SK-N-SH (cell line): ENCODE data around the gene MALRD1.

Source experiments
- EZH2phosphoT487 ChIP-seq: fragments of 200-600 bp; sonication (generic); IDR thresholded peaks from 2 replicates; pipeline ENCODE4 v1.6.1; 2017; ENCODE audit warnings: low read depth, mixed run types, mild to moderate bottlenecking, antibody characterized with exemption, moderate library complexity, borderline replicate concordance
- GABPA ChIP-seq: IDR thresholded peaks from 2 replicates; pipeline ENCODE4 v1.4.0; 2012; ENCODE audit warnings: low read depth, mild to moderate bottlenecking
- GATA2 ChIP-seq: sonication (generic); formaldehyde crosslinking; IDR thresholded peaks from 2 replicates; pipeline ENCODE4 v1.5.0; 2020; ENCODE audit warnings: mild to moderate bottlenecking, missing genetic modification reagents
- POLR2AphosphoS5 ChIP-seq: IDR thresholded peaks from 2 replicates; pipeline ENCODE4 v1.6.1; 2012; ENCODE audit warnings: low read depth, low read length
- TF ChIP-seq, protein P1 (sequence below): fragments of 200-600 bp; sonication (generic); IDR thresholded peaks from 2 replicates; pipeline ENCODE4 v1.6.1; 2017; ENCODE audit warnings: antibody characterized with exemption, mild to moderate bottlenecking, moderate library complexity
- TF ChIP-seq, protein P2 (sequence below): IDR thresholded peaks from 2 replicates; pipeline ENCODE4 v1.4.0; 2012; ENCODE audit warnings: low read depth, borderline replicate concordance

DNA sequence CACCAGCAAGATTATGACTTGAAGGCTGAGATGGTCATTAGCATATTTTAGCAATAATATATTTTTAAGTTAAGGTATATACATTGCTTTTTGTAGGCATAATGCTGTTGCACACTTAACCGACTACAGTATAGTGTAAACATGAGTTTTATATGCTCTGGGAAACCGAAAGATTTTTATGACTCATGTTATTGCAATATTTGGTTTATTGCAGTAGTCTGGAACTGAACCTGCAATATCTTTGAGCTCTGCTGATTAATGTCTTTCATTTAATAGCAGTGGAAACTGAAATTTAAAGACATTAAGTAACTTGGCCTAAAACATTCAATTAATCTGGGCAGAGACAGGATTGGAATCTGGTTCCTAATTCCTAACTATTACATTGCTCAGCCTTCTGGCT, 500.9 kb downstream of the MALRD1 start:
- TF ChIP-seq, protein P1, sequence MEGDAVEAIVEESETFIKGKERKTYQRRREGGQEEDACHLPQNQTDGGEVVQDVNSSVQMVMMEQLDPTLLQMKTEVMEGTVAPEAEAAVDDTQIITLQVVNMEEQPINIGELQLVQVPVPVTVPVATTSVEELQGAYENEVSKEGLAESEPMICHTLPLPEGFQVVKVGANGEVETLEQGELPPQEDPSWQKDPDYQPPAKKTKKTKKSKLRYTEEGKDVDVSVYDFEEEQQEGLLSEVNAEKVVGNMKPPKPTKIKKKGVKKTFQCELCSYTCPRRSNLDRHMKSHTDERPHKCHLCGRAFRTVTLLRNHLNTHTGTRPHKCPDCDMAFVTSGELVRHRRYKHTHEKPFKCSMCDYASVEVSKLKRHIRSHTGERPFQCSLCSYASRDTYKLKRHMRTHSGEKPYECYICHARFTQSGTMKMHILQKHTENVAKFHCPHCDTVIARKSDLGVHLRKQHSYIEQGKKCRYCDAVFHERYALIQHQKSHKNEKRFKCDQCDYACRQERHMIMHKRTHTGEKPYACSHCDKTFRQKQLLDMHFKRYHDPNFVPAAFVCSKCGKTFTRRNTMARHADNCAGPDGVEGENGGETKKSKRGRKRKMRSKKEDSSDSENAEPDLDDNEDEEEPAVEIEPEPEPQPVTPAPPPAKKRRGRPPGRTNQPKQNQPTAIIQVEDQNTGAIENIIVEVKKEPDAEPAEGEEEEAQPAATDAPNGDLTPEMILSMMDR: no peak
- TF ChIP-seq, protein P2, sequence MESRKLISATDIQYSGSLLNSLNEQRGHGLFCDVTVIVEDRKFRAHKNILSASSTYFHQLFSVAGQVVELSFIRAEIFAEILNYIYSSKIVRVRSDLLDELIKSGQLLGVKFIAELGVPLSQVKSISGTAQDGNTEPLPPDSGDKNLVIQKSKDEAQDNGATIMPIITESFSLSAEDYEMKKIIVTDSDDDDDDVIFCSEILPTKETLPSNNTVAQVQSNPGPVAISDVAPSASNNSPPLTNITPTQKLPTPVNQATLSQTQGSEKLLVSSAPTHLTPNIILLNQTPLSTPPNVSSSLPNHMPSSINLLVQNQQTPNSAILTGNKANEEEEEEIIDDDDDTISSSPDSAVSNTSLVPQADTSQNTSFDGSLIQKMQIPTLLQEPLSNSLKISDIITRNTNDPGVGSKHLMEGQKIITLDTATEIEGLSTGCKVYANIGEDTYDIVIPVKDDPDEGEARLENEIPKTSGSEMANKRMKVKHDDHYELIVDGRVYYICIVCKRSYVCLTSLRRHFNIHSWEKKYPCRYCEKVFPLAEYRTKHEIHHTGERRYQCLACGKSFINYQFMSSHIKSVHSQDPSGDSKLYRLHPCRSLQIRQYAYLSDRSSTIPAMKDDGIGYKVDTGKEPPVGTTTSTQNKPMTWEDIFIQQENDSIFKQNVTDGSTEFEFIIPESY: no peak
- TF ChIP-seq POLR2AphosphoS5: no peak
- no peak for TF ChIP-seq GABPA
- no peak for TF ChIP-seq GATA2 (CRISPR knock-in tag)
- no peak for TF ChIP-seq EZH2phosphoT487
